ENCODE measurements around the gene SGSH.
"Not testable (repeated sequence)": the region's sequence is repeated elsewhere in the genome, so short reads cannot be mapped to it uniquely, and the experiment has no call there.

The SGSH gene

DNA sequence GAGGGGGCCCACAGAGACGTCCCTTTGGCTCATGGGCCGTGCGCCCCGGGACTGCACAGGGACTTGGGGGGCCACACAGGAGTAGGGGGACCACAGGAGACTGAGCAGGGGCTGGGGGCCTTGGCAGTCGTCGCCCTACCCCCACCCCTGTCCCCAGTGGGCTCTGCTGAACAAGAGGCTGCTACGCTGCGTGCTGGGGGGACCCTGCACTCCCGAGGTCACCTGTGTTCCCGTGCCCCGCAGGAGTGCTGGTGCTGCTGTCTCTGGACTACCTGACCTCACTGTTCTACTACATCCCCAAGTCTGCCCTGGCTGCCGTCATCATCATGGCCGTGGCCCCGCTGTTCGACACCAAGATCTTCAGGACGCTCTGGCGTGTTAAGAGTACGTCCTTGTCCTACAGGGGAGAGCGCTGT, 26.1 kb upstream of the SGSH start:
- FAIRE-seq: no peak
- TF ChIP-seq, protein P1, sequence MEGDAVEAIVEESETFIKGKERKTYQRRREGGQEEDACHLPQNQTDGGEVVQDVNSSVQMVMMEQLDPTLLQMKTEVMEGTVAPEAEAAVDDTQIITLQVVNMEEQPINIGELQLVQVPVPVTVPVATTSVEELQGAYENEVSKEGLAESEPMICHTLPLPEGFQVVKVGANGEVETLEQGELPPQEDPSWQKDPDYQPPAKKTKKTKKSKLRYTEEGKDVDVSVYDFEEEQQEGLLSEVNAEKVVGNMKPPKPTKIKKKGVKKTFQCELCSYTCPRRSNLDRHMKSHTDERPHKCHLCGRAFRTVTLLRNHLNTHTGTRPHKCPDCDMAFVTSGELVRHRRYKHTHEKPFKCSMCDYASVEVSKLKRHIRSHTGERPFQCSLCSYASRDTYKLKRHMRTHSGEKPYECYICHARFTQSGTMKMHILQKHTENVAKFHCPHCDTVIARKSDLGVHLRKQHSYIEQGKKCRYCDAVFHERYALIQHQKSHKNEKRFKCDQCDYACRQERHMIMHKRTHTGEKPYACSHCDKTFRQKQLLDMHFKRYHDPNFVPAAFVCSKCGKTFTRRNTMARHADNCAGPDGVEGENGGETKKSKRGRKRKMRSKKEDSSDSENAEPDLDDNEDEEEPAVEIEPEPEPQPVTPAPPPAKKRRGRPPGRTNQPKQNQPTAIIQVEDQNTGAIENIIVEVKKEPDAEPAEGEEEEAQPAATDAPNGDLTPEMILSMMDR (IDR thresholded peaks at IDR 0.05; ENCODE audit: insufficient read depth, missing control alignments): no peak
- DNase-seq (ENCODE audit: insufficient read length, low spot score): no peak

DNA sequence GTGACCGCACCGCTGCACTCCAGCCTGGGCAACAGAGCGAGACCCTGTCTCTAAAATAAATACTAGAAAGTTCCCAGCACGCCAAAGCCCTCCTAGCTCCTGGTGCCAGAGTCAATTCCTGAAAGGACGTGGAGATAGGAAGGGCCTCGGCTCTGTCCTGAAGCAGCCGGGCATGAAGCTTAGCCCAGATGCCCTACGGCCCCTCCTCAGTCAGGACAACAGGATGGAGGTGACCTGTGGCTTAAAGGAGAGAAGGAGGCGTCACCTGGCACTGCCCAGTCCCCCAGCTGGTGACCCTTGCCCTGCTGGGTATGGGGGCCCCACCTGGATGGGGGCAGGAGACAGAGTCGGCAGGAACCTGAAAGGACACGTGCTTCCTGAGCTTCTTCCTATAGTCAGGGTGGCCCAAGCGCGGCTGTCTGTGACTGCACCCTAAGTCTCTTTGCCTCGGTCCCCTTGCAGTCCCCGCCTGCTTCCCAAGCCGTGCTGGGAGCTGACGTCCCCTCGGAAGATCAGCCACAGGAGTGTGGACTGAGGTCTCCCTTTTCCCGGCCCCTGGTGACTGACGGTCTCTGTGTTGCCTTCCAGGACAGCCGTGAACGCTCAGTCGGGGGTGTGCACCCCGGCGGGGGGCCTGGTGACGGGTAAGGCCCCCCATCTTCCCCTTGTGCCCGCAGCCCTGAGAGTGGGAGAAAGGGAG, 25.6 kb upstream of the SGSH start:
- FAIRE-seq: no peak
- no peak for DNase-seq (ENCODE audit: insufficient read length, low spot score)

DNA sequence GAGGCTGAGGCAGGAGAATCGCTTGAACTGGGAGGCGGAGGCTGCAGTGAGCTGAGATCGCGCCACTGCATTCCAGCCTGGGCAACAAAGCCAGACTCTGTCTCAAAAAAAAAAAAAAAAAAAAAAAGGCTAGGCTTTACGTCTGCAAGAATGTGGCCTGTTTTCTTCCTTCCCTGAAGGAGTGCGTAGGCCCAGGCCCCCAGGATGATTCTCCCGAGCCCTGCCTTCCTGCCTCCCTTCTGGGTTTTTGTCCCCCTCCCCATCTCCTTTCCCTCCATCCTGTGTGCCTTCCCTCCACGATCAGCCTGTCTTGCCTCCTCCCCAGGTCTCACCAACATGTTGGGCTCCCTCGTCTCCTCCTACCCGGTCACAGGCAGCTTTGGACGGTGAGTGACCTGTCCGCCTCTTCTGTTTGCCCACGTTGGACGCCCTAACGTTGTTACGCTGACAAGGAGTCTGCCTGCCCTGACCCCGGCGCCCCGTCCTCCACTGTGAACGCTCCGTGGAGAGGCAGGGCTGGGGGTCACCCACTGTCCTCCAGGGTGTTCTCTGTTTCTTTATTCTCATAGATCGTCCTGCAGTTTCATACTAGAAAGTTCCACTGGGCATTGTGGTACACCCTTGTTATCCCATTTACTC, 24.9 kb upstream of the SGSH start:
- no peak for FAIRE-seq
- TF ChIP-seq, protein P1 (IDR thresholded peaks at IDR 0.05; ENCODE audit: insufficient read depth, missing control alignments): no peak
- DNase-seq (ENCODE audit: insufficient read length, low spot score): no peak

More for the DNA sequence above, 25.6 kb upstream of the SGSH start:
- TF ChIP-seq, protein P1 (IDR thresholded peaks at IDR 0.05; ENCODE audit: insufficient read depth, missing control alignments): no peak

DNA sequence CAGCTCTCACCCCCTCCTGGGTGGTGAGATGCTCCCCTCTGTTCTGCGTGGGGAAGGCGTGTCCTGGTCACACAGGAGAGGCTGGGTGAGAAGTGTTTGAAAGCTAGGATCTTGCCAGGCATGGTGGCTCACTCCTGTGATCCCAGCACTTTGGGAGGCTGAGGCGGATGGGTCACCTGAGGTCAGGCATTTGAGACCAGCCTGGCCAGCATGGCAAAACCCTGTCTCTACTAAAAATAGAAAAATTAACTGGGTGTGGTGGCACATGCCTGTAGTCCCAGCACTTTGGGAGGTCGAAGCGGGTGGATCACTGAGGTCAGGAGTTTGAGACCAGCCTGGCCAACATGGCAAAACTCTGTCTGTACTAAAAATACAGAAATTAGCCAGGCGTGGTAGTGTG, 24.3 kb upstream of the SGSH start:
- DNase-seq (ENCODE audit: insufficient read length, low spot score); FAIRE-seq: not testable (repeated sequence)

DNA sequence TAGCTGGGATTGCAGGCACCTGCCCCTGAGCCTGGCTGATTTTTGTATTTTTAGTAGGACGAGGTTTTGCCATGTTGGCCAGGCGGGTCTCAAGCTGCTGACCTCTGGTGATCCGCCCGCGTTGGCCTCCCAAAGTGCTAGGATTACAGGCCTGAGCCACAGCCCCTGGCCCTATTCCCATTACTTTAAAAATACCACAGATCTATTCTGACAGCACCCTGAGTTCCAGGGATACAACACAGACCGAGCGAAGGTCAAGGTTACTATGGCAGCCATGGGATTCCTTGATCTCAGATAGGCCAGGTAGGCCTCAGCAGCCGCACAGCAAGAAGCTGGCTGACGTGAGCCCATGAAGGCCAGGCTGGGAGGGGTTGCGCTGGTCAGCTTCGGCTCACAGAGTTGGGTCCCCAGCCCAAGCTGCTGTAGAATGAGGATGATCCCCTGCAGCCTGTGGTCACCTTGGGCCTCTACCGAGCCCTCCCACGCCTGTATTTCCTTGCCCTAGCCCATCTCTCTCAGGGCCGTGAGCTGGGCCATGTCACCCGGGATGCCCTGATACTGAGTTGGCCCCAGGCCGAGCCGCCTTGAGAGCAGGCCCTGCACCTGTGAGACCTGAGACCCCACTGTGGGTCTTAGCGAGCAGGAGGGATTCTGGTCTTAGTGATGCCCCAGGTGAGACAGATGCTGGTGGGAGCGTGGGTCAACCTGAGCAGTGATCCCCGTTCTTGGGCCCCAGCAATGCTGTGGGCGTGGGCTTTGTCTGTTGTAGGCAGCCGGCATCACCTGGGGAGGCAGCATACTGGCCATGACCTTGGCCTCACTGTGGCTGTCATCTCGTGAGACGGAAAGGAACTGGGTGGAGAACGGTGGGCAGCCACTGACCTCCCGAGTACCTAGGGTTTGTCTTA, 23.6 kb upstream of the SGSH start:
- no peak for DNase-seq (ENCODE audit: insufficient read length, low spot score)

DNA sequence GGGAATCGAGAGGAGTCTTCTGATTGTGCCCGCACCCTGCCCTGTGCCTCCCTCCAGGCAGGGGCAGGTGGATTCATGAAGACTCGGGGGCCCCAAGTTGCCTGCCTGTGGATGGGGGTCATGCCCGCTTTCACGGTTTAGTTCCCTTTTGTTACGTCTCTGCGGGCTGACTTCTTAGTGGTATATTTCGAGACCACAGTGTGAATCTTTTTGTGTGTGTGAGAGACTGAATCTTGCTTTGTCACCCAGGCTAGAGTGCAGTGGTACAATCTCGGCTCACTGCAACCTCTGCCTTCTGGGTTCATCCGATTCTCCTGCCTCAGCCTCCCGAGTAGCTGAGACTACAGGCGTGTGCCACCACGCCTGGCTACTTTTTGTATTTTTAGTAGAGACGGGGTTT, 22.4 kb upstream of the SGSH start:
- FAIRE-seq: no peak
- DNase-seq (ENCODE audit: insufficient read length, low spot score): no peak
- TF ChIP-seq, protein P1 (IDR thresholded peaks at IDR 0.05; ENCODE audit: insufficient read depth, missing control alignments): no peak

More for the DNA sequence above, 23.6 kb upstream of the SGSH start:
- no peak for FAIRE-seq
- TF ChIP-seq, protein P1 (IDR thresholded peaks at IDR 0.05; ENCODE audit: insufficient read depth, missing control alignments): no peak

DNA sequence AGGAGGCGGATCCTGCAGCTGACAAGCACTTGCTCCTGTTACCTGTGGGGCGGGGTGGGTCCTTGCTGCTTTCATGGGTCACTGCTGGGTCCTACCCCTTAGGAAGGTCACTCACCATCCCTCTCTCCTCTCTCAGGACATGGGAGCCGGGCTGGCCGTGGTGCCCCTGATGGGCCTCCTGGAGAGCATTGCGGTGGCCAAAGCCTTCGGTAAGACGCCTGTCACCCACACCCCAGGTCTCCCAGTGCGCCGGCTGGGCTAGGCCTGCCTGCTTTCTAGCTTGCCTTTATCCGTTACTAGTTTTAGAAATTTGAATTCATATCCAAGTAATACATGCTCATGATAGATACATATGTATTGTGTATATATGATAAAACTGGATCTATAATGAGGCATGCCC, 17.3 kb upstream of the SGSH start:
- DNase-seq (ENCODE audit: insufficient read length, low spot score) (no peak), FAIRE-seq (no peak)
- TF ChIP-seq, protein P1 (IDR thresholded peaks at IDR 0.05; ENCODE audit: insufficient read depth, missing control alignments): no peak

Measured in D721Med (cell line).